Colonic mucosa (tissue), 4 donors: ENCODE data around the gene TMEM9B. TPM values are rescaled to one million over a fixed set of nuclear protein-coding genes. Genes with fewer than 3 reads are reported as not detected.
A peak's percentile ranks its signal among the peaks of the same experiment; 100 is the strongest.

Experiments used
- DNase-seq: peaks from one replicate; pipeline ENCODE4 v3.0.0-alpha.2; 2020
- H3K27ac ChIP-seq: fragments of 200-600 bp; one replicate; pipeline ENCODE4 v1.8.0; 2021
- H3K27me3 ChIP-seq: fragments of 200-600 bp; one replicate; pipeline ENCODE4 v1.8.0; 2021
- H3K36me3 ChIP-seq: fragments of 200-600 bp; one replicate; pipeline ENCODE4 v1.8.0; 2021
- H3K4me1 ChIP-seq: fragments of 200-600 bp; one replicate; pipeline ENCODE4 v1.8.0; 2021; ENCODE audit warnings: mild to moderate bottlenecking
- H3K4me3 ChIP-seq: fragments of 200-600 bp; one replicate; pipeline ENCODE4 v1.8.0; 2021
- H3K9ac ChIP-seq, 2 donors: one replicate each; pipeline ENCODE4 v1.7.0; 2013; ENCODE audit warnings: control low read depth in 2 of 2, low read depth in 2 of 2, low read length in 2 of 2
- H3K9me3 ChIP-seq: fragments of 200-600 bp; one replicate; pipeline ENCODE4 v1.8.0; 2021
- CTCF ChIP-seq: fragments of 200-600 bp; IDR thresholded peaks from one replicate; pipeline ENCODE4 v1.8.0; 2022; ENCODE audit warnings: antibody characterized with exemption, mild to moderate bottlenecking
- intact Hi-C: fragments of 100-400 bp; cut with DNase I; formaldehyde crosslinking; loops from one replicate; pipeline ENCODE4 v1.14.1; 2022
- total RNA-seq, 2 donors: library from RNA; stranded (reverse); fragmentation: NEBNext Ultra II Directional in 1 of 2; extraction: Animal tissue kit (Norgen Biotek cat#: 25700) in 1 of 2; gene quantifications; one replicate each; pipeline ENCODE4 v1.2.1, GENCODE V29; 2021
- donor health status: healthy.
- donor health status: DM: no; HTN: no; CAD: no.
- donor health status: DM: no; HTN: no; CAD: no.

Gene TMEM9B
- total RNA-seq, 2 donors from 2014 or later: 55.3 to 69.3 TPM

GRCh38 chr11:8913961-8914660 is 50.1 kb downstream of the TMEM9B start:
- no peak for DNase-seq
- no peaks in the 10 kb centered on the region for H3K36me3 ChIP-seq
- intact Hi-C loops: loop anchor here (5.0 kb wide), 2 partner anchors 48 to 223 kb away; partner anchors contain the start of gene TMEM9B
- H3K9me3 ChIP-seq: no peaks in the 10 kb centered on the region
- H3K4me1 ChIP-seq: peaks cover 4% of the 10 kb centered on the region
- no peak overlapping the region for H3K9ac ChIP-seq
- H3K27me3 ChIP-seq: no peaks in the 10 kb centered on the region
- peak; percentile 42 for TF ChIP-seq CTCF
- peak overlapping the region; percentile 51 for H3K27ac ChIP-seq
- no peak overlapping the region for H3K4me3 ChIP-seq

GRCh38 chr11:8911029-8911823 is 53.0 kb downstream of the TMEM9B start, which contains the start of gene AKIP1:
TSS of gene AKIP1 (plus strand) at chr11:8911189. CDS start at chr11:8911450, 261 bp downstream.
- peak within 1 kb of the TSS; percentile 80 to 82 for H3K9ac ChIP-seq
- H3K36me3 ChIP-seq: no peaks in the 10 kb centered on the region
- intact Hi-C loops: loop anchor here (5.0 kb wide), 2 partner anchors 51 to 226 kb away; partner anchors contain the start of gene TMEM9B
- peak; percentile 96 for DNase-seq
- no peaks in the 10 kb centered on the region for H3K27me3 ChIP-seq
- no peak for TF ChIP-seq CTCF
- H3K4me1 ChIP-seq: peaks cover 4% of the 10 kb centered on the region
- peak within 1 kb of the TSS; percentile 89 for H3K27ac ChIP-seq
- no peaks in the 10 kb centered on the region for H3K9me3 ChIP-seq
- peak within 1 kb of the TSS; percentile 99 for H3K4me3 ChIP-seq

GRCh38 chr11:8910649-8911026 is 53.6 kb downstream of the TMEM9B start:
- intact Hi-C loops: loop anchor here (5.0 kb wide), 2 partner anchors 52 to 227 kb away; partner anchors contain the start of gene TMEM9B
- Histone ChIP-seq H3K9me3 (no peaks in the 10 kb centered on the region), H3K9ac (peak overlapping the region; percentile 6 to 77), H3K36me3 (no peaks in the 10 kb centered on the region), H3K27ac (no peak overlapping the region), H3K4me3 (peak overlapping the region; percentile 99), H3K4me1 (peaks cover 4% of the 10 kb centered on the region), H3K27me3 (no peaks in the 10 kb centered on the region)
- no peak for TF ChIP-seq CTCF
- no peak for DNase-seq

- H3K27ac ChIP-seq: no peak overlapping the region
- DNase-seq: no peak
- no peaks in the 10 kb centered on the region for H3K9me3 ChIP-seq
- no peaks in the 10 kb centered on the region for H3K36me3 ChIP-seq
- intact Hi-C loops: no loop called here
- no peak overlapping the region for H3K4me3 ChIP-seq
- TF ChIP-seq CTCF: no peak
- H3K9ac ChIP-seq: no peak overlapping the region
- no peaks in the 10 kb centered on the region for H3K4me1 ChIP-seq
- H3K27me3 ChIP-seq: no peaks in the 10 kb centered on the region
These were observed 56.1 kb downstream of the TMEM9B start for GRCh38 chr11:8908099-8908498.

- DNase-seq: no peak
- TF ChIP-seq CTCF: no peak
- intact Hi-C loops: no loop called here
- no peaks in the 10 kb centered on the region for H3K36me3 ChIP-seq
- H3K4me1 ChIP-seq: no peaks in the 10 kb centered on the region
- no peak overlapping the region for H3K27ac ChIP-seq
- no peak overlapping the region for H3K4me3 ChIP-seq
- no peaks in the 10 kb centered on the region for H3K27me3 ChIP-seq
- H3K9ac ChIP-seq: no peak overlapping the region
- no peaks in the 10 kb centered on the region for H3K9me3 ChIP-seq
These were observed 57.1 kb downstream of the TMEM9B start for GRCh38 chr11:8907116-8907515.
